Caco-2 (cell line): Measurements from ENCODE around the gene SDR9C7. TPM values are rescaled to one million over a fixed set of nuclear protein-coding genes. Genes with fewer than 3 reads are reported as not detected.
"Not testable (repeated sequence)": the region's sequence is repeated elsewhere in the genome, so short reads cannot be mapped to it uniquely, and the experiment has no call there.

Experiments
- BruUV-seq: library from RNA; stranded (reverse); fragments of 400-500 nt; replicated peaks from 2 replicates; lab custom pipeline; 2021; lab: Mats Ljungman, UMichigan
- CTCF ChIA-PET: fragments of 300-600 bp; sonication (Branson Sonifier 250); formaldehyde crosslinking; loops from one replicate; lab custom pipeline; 2022; ENCODE audit warnings: antibody characterized with exemption; lab: Charles Lee
- POLR2A ChIA-PET: fragments of 300-600 bp; sonication (Branson Sonifier 250); formaldehyde crosslinking; loops from one replicate; lab custom pipeline; 2022; ENCODE audit warnings: antibody characterized with exemption; lab: Charles Lee
- DNase-seq, 2 experiments: peaks; one replicate each; pipeline versions ENCODE4 v3.0.0 to v3.0.0-alpha.2; 2020 to 2022
- H3K27me3 ChIP-seq: replicated peaks from 2 replicates; pipeline ENCODE4 v1.6.0; 2011; ENCODE audit warnings: low read length; ENCODE audit not compliant: control insufficient read depth, insufficient read depth
- H3K36me3 ChIP-seq: 2 replicates; pipeline ENCODE4 v1.5.1; 2011; ENCODE audit warnings: low read length; ENCODE audit not compliant: control insufficient read depth, insufficient read depth
- H3K4me1 ChIP-seq: fragments of 250-450 bp; sonication (Bioruptor Pico); 2 replicates; pipeline ENCODE4 v1.5.1; 2020; ENCODE audit warnings: mild to moderate bottlenecking
- H3K4me3 ChIP-seq: 2 replicates; pipeline ENCODE4 v1.5.1; 2011; ENCODE audit warnings: low read depth, mild to moderate bottlenecking, control low read depth, low read length
- H3K9me3 ChIP-seq: fragments of 250-450 bp; sonication (Bioruptor Pico); 2 replicates; pipeline ENCODE4 v1.5.1; 2020; ENCODE audit warnings: mild to moderate bottlenecking, moderate library complexity
- H3K27ac Mint-ChIP-seq: one replicate; pipeline ENCODE4 v1.8.0; 2022; ENCODE audit warnings: mixed read lengths; ENCODE audit not compliant: unreplicated experiment
- H3K27me3 Mint-ChIP-seq: one replicate; pipeline ENCODE4 v1.8.0; 2022; ENCODE audit warnings: mixed read lengths; ENCODE audit not compliant: insufficient read depth, unreplicated experiment
- H3K36me3 Mint-ChIP-seq: one replicate; pipeline ENCODE4 v1.8.0; 2022; ENCODE audit warnings: mild to moderate bottlenecking, mixed read lengths; ENCODE audit not compliant: insufficient read depth, unreplicated experiment
- H3K4me1 Mint-ChIP-seq: one replicate; pipeline ENCODE4 v1.8.0; 2022; ENCODE audit warnings: low read depth, mixed read lengths; ENCODE audit not compliant: unreplicated experiment
- H3K4me3 Mint-ChIP-seq: one replicate; pipeline ENCODE4 v1.8.0; 2022; ENCODE audit warnings: mild to moderate bottlenecking, moderate library complexity, mixed read lengths; ENCODE audit not compliant: unreplicated experiment
- H3K9me3 Mint-ChIP-seq: one replicate; pipeline ENCODE4 v1.8.0; 2022; ENCODE audit warnings: mixed read lengths; ENCODE audit not compliant: unreplicated experiment
- CTCF ChIP-seq, 2 experiments: fragments of 200-600 bp in 1 of 2; IDR thresholded peaks; 1 replicate in 1 of 2; 2 replicates in 1 of 2; pipeline versions ENCODE4 v1.5.1 to v1.8.0; 2011 to 2022; ENCODE audit warnings: antibody characterized with exemption in 1 of 2, control low read depth in 1 of 2, inconsistent platforms in 1 of 2, low read depth in 1 of 2, low read length in 1 of 2, mild to moderate bottlenecking in 1 of 2, moderate library complexity in 1 of 2; ENCODE audit not compliant: insufficient read depth in 1 of 2, severe bottlenecking in 1 of 2, unreplicated experiment in 1 of 2
- intact Hi-C: fragments of 100-400 bp; cut with micrococcal nuclease; formaldehyde crosslinking; loops from one replicate; pipeline ENCODE4 v1.10.0; 2022; ENCODE audit not compliant: unreplicated experiment
- total RNA-seq: library from RNA; stranded (reverse); gene quantifications from 2 replicates; pipeline ENCODE4 v1.2.3, GENCODE V29; 2022

Gene SDR9C7
- total RNA-seq, 1 experiment from 2014 or later = not detected

- no peaks in the 10 kb centered on the region for H3K27me3 Mint-ChIP-seq
- no peaks in the 10 kb centered on the region for H3K36me3 ChIP-seq
- H3K4me1 ChIP-seq = no peaks in the 10 kb centered on the region
- peaks cover 14% of the 10 kb centered on the region for H3K9me3 Mint-ChIP-seq
- CTCF ChIA-PET = no interaction called here
- no peaks in the 10 kb centered on the region for H3K9me3 ChIP-seq
- no peaks in the 10 kb centered on the region for H3K27me3 ChIP-seq
- POLR2A ChIA-PET = no interaction called here
- no peaks in the 10 kb centered on the region for H3K4me1 Mint-ChIP-seq
- intact Hi-C loops = no loop called here
- H3K36me3 Mint-ChIP-seq = no peaks in the 10 kb centered on the region
- TF ChIP-seq CTCF (IDR thresholded peaks at IDR 0.05; ENCODE audit: insufficient read depth in 1 of 2, low read depth in 1 of 2, low read length in 1 of 2, severe bottlenecking in 1 of 2, unreplicated experiment in 1 of 2) = no peak
- no peak overlapping the region for H3K27ac Mint-ChIP-seq
- H3K4me3 ChIP-seq = no peak overlapping the region
- DNase-seq = no peak
- no TSS peak for BruUV-seq
- no peak overlapping the region for H3K4me3 Mint-ChIP-seq
Measured at GRCh38 chr12:56916296-56916995, 17.8 kb downstream of the SDR9C7 start.

- no TSS peak for BruUV-seq
- H3K4me1 Mint-ChIP-seq = no peaks in the 10 kb centered on the region
- CTCF ChIA-PET = no interaction called here
- H3K36me3 ChIP-seq = no peaks in the 10 kb centered on the region
- H3K4me3 Mint-ChIP-seq = no peak overlapping the region
- no peaks in the 10 kb centered on the region for H3K27me3 Mint-ChIP-seq
- TF ChIP-seq CTCF (IDR thresholded peaks at IDR 0.05; ENCODE audit: insufficient read depth in 1 of 2, low read depth in 1 of 2, low read length in 1 of 2, severe bottlenecking in 1 of 2, unreplicated experiment in 1 of 2) = no peak
- DNase-seq = no peak
- peaks cover 1% of the 10 kb centered on the region for H3K9me3 ChIP-seq
- POLR2A ChIA-PET = no interaction called here
- no peaks in the 10 kb centered on the region for H3K36me3 Mint-ChIP-seq
- no peak overlapping the region for H3K4me3 ChIP-seq
- intact Hi-C loops = no loop called here
- H3K27ac Mint-ChIP-seq = no peak overlapping the region
- no peaks in the 10 kb centered on the region for H3K4me1 ChIP-seq
- peaks cover 29% of the 10 kb centered on the region for H3K9me3 Mint-ChIP-seq
- no peaks in the 10 kb centered on the region for H3K27me3 ChIP-seq
Measured at GRCh38 chr12:56914724-56915123, 19.5 kb downstream of the SDR9C7 start.

GRCh38 chr12:56914256-56914655 lies 20.0 kb downstream of the SDR9C7 start:
- TF ChIP-seq CTCF (IDR thresholded peaks at IDR 0.05; ENCODE audit: insufficient read depth in 1 of 2, low read depth in 1 of 2, low read length in 1 of 2, severe bottlenecking in 1 of 2, unreplicated experiment in 1 of 2) = no peak
- POLR2A ChIA-PET = no interaction called here
- BruUV-seq = no TSS peak
- Histone ChIP-seq H3K4me3 (no peak overlapping the region), H3K36me3 (no peaks in the 10 kb centered on the region), H3K4me1 (no peaks in the 10 kb centered on the region), H3K9me3 (peaks cover 6% of the 10 kb centered on the region), H3K27me3 (no peaks in the 10 kb centered on the region)
- intact Hi-C loops = no loop called here
- Mint-ChIP-seq H3K36me3 (no peaks in the 10 kb centered on the region), H3K27ac (no peak overlapping the region), H3K4me1 (no peaks in the 10 kb centered on the region), H3K4me3 (no peak overlapping the region), H3K27me3 (no peaks in the 10 kb centered on the region), H3K9me3 (peaks cover 34% of the 10 kb centered on the region)
- no peak for DNase-seq
- CTCF ChIA-PET = interaction anchor here (0.7 kb wide), 1 partner anchor 87 kb away, joined by 3 read pairs; no protein-coding TSS in a partner anchor

- H3K27me3 ChIP-seq, CTCF ChIA-PET, H3K4me3 Mint-ChIP-seq, H3K27me3 Mint-ChIP-seq, POLR2A ChIA-PET, H3K36me3 ChIP-seq, DNase-seq, H3K4me1 Mint-ChIP-seq, H3K27ac Mint-ChIP-seq, H3K4me1 ChIP-seq, H3K36me3 Mint-ChIP-seq, BruUV-seq, intact Hi-C loops, H3K9me3 ChIP-seq, H3K4me3 ChIP-seq: not testable (repeated sequence)
- H3K9me3 Mint-ChIP-seq = peaks cover 44% of the 10 kb centered on the region
Measured at GRCh38 chr12:56909403-56909802, 24.8 kb downstream of the SDR9C7 start.
